Endothelial cell of umbilical vein (primary cell): ENCODE data around the gene CMTM3. TPM values are rescaled to one million over a fixed set of nuclear protein-coding genes. Genes with fewer than 3 reads are reported as not detected.

Experiments
- BruUV-seq: library from RNA; stranded (reverse); fragments of 400-500 nt; replicated peaks from 2 replicates; lab custom pipeline; 2021; lab: Mats Ljungman, UMichigan
- CTCF ChIA-PET: fragments of 300-600, 350-600 bp; sonication (Branson Sonifier 250); formaldehyde crosslinking; loops from one replicate; lab custom pipeline; 2021; ENCODE audit warnings: antibody characterized with exemption, inconsistent platforms; lab: Charles Lee
- POLR2A ChIA-PET: fragments of 300-600, 350-600 bp; sonication (Branson Sonifier 250); formaldehyde crosslinking; loops from one replicate; lab custom pipeline; 2021; ENCODE audit warnings: antibody characterized with exemption, inconsistent platforms; lab: Charles Lee
- DNase-seq: peaks from one replicate; pipeline ENCODE4 v3.0.0-alpha.2; 2011; ENCODE audit warnings: low read depth, low spot score
- FAIRE-seq: peaks from 2 replicates; lab custom pipeline; 2011; peaks lifted over from hg19 to GRCh38; lab: Jason Lieb, UNC
- H2AFZ ChIP-seq: 2 replicates; pipeline ENCODE4 v1.6.0; 2012; ENCODE audit warnings: low read depth, low read length, control low read depth, inconsistent platforms
- H3K27ac ChIP-seq: 2 replicates; pipeline ENCODE4 v1.5.1; 2011; ENCODE audit warnings: low read depth, mild to moderate bottlenecking, control low read depth, low read length, moderate library complexity; ENCODE audit not compliant: insufficient read depth
- H3K27me3 ChIP-seq, 2 experiments: 2 replicates each; pipeline versions ENCODE4 v1.6.0 to v1.6.1; 2011; ENCODE audit warnings: low read length in 2 of 2, mixed read lengths in 1 of 2; ENCODE audit not compliant: control insufficient read depth in 2 of 2, insufficient read depth in 2 of 2
- H3K36me3 ChIP-seq, 2 experiments: 2 replicates in 1 of 2; 3 replicates in 1 of 2; pipeline ENCODE4 v1.5.1; 2011; ENCODE audit warnings: low read length in 2 of 2, mild to moderate bottlenecking in 1 of 2, moderate library complexity in 1 of 2; ENCODE audit not compliant: control insufficient read depth in 2 of 2, insufficient read depth in 2 of 2; ENCODE audit errors: extremely low read depth in 1 of 2
- H3K4me1 ChIP-seq: 3 replicates; pipeline ENCODE4 v1.5.1; 2011; ENCODE audit warnings: mild to moderate bottlenecking, low read length; ENCODE audit not compliant: control insufficient read depth, insufficient read depth; ENCODE audit errors: extremely low read depth
- H3K4me2 ChIP-seq: 2 replicates; pipeline ENCODE4 v1.6.1; 2011; ENCODE audit warnings: low read length, control low read depth, mixed read lengths; ENCODE audit not compliant: insufficient read depth
- H3K4me3 ChIP-seq, 3 experiments: fragments of 200-600 bp in 1 of 3; sonication (generic), shearing (Covaris generic) in 1 of 3; replicated peaks in 1 of 3; 2 replicates each; pipeline ENCODE4 v1.5.1; 2011 to 2016; ENCODE audit warnings: control low read depth in 3 of 3, low read length in 3 of 3, mild to moderate bottlenecking in 2 of 3, inconsistent platforms in 1 of 3, low read depth in 1 of 3, moderate library complexity in 1 of 3; ENCODE audit not compliant: insufficient read depth in 1 of 3
- H3K79me2 ChIP-seq: 2 replicates; pipeline ENCODE4 v1.6.0; 2012; ENCODE audit warnings: low read length, inconsistent platforms; ENCODE audit not compliant: control insufficient read depth, insufficient read depth
- H3K9ac ChIP-seq: replicated peaks from 2 replicates; pipeline ENCODE3; 2011; ENCODE audit warnings: low read length, control low read depth; ENCODE audit not compliant: insufficient read depth; ENCODE audit errors: extremely low read depth
- H3K9me1 ChIP-seq: replicated peaks from 3 replicates; pipeline ENCODE4 v1.6.0; 2011; ENCODE audit warnings: mild to moderate bottlenecking, low read length; ENCODE audit not compliant: control insufficient read depth, insufficient read depth; ENCODE audit errors: extremely low read depth
- H3K9me3 ChIP-seq: replicated peaks from 2 replicates; pipeline ENCODE4 v1.5.1; 2012; ENCODE audit warnings: low read length, inconsistent platforms; ENCODE audit not compliant: control insufficient read depth, insufficient read depth
- H4K20me1 ChIP-seq: replicated peaks from 2 replicates; pipeline ENCODE3; 2011; ENCODE audit warnings: mild to moderate bottlenecking, low read length; ENCODE audit not compliant: control insufficient read depth, insufficient read depth; ENCODE audit errors: extremely low read depth
- CTCF ChIP-seq, 2 donors: IDR thresholded peaks; 1 replicate in 1 of 2; 2 replicates in 1 of 2; pipeline ENCODE4 v1.5.1; 2011; ENCODE audit warnings: low read length in 2 of 2, mild to moderate bottlenecking in 2 of 2, moderate library complexity in 2 of 2, control low read depth in 1 of 2, inconsistent platforms in 1 of 2, low read depth in 1 of 2; ENCODE audit not compliant: insufficient read depth in 1 of 2; ENCODE audit errors: extremely low read depth in 1 of 2
- EZH2 ChIP-seq: IDR thresholded peaks from 2 replicates; pipeline ENCODE4 v1.6.1; 2012; ENCODE audit warnings: borderline replicate concordance, low read depth, mild to moderate bottlenecking, moderate library complexity, low read length, inconsistent platforms; ENCODE audit not compliant: severe bottlenecking
- FOS ChIP-seq: IDR thresholded peaks from 2 replicates; pipeline ENCODE4 v1.6.1; 2011; ENCODE audit warnings: mild to moderate bottlenecking, low read length, moderate library complexity, borderline replicate concordance; ENCODE audit not compliant: insufficient read depth
- GATA2 ChIP-seq: IDR thresholded peaks from 2 replicates; pipeline ENCODE4 v1.7.0; 2011; ENCODE audit warnings: low read depth, mild to moderate bottlenecking, moderate library complexity, mixed read lengths, low read length; ENCODE audit not compliant: insufficient read length, insufficient read depth
- JUN ChIP-seq: IDR thresholded peaks from 2 replicates; pipeline ENCODE4 v1.6.1; 2011; ENCODE audit warnings: borderline replicate concordance, low read depth; ENCODE audit not compliant: insufficient read length, insufficient read depth
- MYC ChIP-seq: IDR thresholded peaks from one replicate; pipeline ENCODE4 v1.6.1; 2011; ENCODE audit warnings: mild to moderate bottlenecking, low read depth, low read length
- POLR2A ChIP-seq: IDR thresholded peaks from 2 replicates; pipeline ENCODE4 v1.6.1; 2012; ENCODE audit warnings: low read depth, mild to moderate bottlenecking, control low read depth, low read length
- POLR2AphosphoS5 ChIP-seq: IDR thresholded peaks from 2 replicates; pipeline ENCODE4 v1.6.1; 2012; ENCODE audit warnings: low read depth, mild to moderate bottlenecking, control low read depth, low read length, moderate library complexity; ENCODE audit not compliant: insufficient read depth
- dilution Hi-C: fragments of 300-500 bp; cut with MboI; formaldehyde crosslinking; loops from one replicate; pipeline ENCODE4 v1.15.0; 2019; ENCODE audit warnings: low sequenced_read_pairs; ENCODE audit not compliant: extremely low pct_ligation_motif_present
- intact Hi-C: fragments of 100-400 bp; cut with micrococcal nuclease; formaldehyde crosslinking; loops from one replicate; pipeline ENCODE4 v1.10.0; 2022
- polyA plus RNA-seq, 4 experiments: library from polyadenylated mRNA; depleted of rRNA in 3 of 4; stranded (reverse) in 3 of 4; unstranded in 1 of 4; fragments of >200 nt; gene quantifications; 2 replicates each; pipeline versions ENCODE4 v1.2.1 to v1.2.3, GENCODE V29; 2011 to 2012; ENCODE audit warnings: missing spikeins in 1 of 4
- total RNA-seq: library from RNA; stranded (reverse); gene quantifications from 2 replicates; pipeline ENCODE4 v1.2.3, GENCODE V29; 2021
- TF ChIP-seq, protein P1 (sequence below): IDR thresholded peaks from 2 replicates; pipeline ENCODE4 v1.6.1; 2011; ENCODE audit not compliant: insufficient read depth, insufficient read length

The CMTM3 gene
- total and polyA plus RNA-seq, 2 donors (not counting 3 experiments of a cell fraction or from before 2014, with no cell fraction given), result 83.6 to 86.2 TPM

DNA sequence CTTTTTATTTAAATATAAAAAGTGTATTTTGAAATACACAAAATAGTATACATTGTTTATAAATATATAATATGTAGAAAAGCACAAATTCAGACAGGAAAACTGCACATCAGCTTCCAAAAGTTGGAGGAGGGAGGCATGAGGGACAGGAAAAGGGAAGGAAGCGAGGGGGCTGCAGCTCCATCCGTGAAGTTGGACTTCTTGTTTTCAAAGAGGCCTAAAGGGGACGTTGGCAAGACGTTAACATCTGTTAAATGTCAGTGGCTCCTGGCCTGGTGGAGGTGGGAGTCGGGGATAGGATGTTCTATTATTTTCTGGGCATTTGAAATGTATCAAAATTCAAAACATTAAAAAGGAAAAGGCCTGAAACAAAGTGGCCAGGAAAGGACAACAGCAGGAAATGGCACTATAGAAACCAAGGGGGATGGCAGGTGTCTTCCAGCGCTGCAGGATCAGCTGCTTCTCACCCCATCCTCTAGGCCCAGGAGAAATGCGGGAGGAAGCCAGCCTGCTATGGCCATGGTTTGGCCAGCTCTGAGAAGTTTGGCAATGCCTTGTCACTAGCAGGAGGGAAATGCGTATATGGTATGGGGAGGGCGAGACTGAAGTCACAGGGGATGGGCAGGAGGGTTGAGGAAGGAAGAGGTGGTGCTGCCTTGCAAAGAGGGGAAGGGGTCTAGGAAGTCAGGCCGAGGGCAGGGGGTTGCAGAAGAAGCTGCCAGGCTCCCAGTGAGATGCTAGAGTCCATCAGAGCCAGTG is 18.8 kb upstream of the CMTM3 start:
- peaks cover 7% of the 10 kb centered on the region for H3K4me1 ChIP-seq
- POLR2A ChIA-PET, result no interaction called here
- TF ChIP-seq FOS (no peak), POLR2A (no peak), POLR2AphosphoS5 (no peak), CTCF (IDR thresholded peaks at IDR 0.05; ENCODE audit: extremely low read depth in 1 of 2, insufficient read depth in 1 of 2, low read depth in 1 of 2, low read length in 2 of 2) (no peak), EZH2 (no peak), GATA2 (no peak), MYC (no peak), JUN (no peak)
- TF ChIP-seq, protein P1, sequence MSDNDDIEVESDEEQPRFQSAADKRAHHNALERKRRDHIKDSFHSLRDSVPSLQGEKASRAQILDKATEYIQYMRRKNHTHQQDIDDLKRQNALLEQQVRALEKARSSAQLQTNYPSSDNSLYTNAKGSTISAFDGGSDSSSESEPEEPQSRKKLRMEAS, result no peak
- H3K9me3 ChIP-seq, result no peaks in the 10 kb centered on the region
- no peaks in the 10 kb centered on the region for H3K27me3 ChIP-seq
- no peaks in the 10 kb centered on the region for H3K9me1 ChIP-seq
- H3K27ac ChIP-seq, result no peak overlapping the region
- dilution Hi-C loops (no loop called here), intact Hi-C loops (loop anchor here (5.0 kb wide), 2 partner anchors 68 to 178 kb away; no protein-coding TSS in a partner anchor)
- no peak overlapping the region for H3K4me2 ChIP-seq
- H3K36me3 ChIP-seq, result no peaks in the 10 kb centered on the region
- no peaks in the 10 kb centered on the region for H3K79me2 ChIP-seq
- no peak for DNase-seq
- peak; percentile 54 for FAIRE-seq
- no peaks in the 10 kb centered on the region for H4K20me1 ChIP-seq
- no peak overlapping the region for H3K9ac ChIP-seq
- BruUV-seq, result no TSS peak
- CTCF ChIA-PET, result interaction anchor here (0.9 to 1.3 kb wide), 4 partner anchors 23 to 245 kb away, joined by 3 to 4 read pairs (median 3); partner anchors contain the start of gene NAE1
- peak overlapping the region; percentile 39 for H2AFZ ChIP-seq
- H3K4me3 ChIP-seq, result no peak overlapping the region
